Measurements from ENCODE around the gene SCYGR5. TPM values are rescaled to one million over a fixed set of nuclear protein-coding genes. Genes with fewer than 3 reads are reported as not detected.

The SCYGR5 gene
- total RNA-seq, 4 donors from 2014 or later, result not detected

- intact Hi-C loops (cut with DNase I), result no loop called here
These were observed 38.8 kb upstream of the SCYGR5 start for GRCh38 chr2:227627769-227628168.

GRCh38 chr2:227629435-227629834 is 37.2 kb upstream of the SCYGR5 start:
- WGBS, 2 donors, result 68 to 70% methylated on average over 7 of the region's 7 CpGs
- intact Hi-C loops (cut with DNase I), result no loop called here
- Histone ChIP-seq H3K4me1 (no peaks in the 10 kb centered on the region), H3K27me3 (peaks cover 0 to 8% (median 0%) of the 10 kb centered on the region in 4 donors), H3K4me3 (no peak overlapping the region), H3K27ac (no peak overlapping the region), H3K36me3 (no peaks in the 10 kb centered on the region), H3K9me3 (no peaks in the 10 kb centered on the region)
- no peak for TF ChIP-seq POLR2A (IDR thresholded peaks at IDR 0.05)
- no peak for TF ChIP-seq CTCF (IDR thresholded peaks at IDR 0.05)
- DNase-seq, result no peak

More at GRCh38 chr2:227627769-227628168, 38.8 kb upstream of the SCYGR5 start:
- Histone ChIP-seq H3K27ac (no peak overlapping the region), H3K36me3 (no peaks in the 10 kb centered on the region), H3K4me1 (no peaks in the 10 kb centered on the region), H3K4me3 (no peak overlapping the region), H3K9me3 (no peaks in the 10 kb centered on the region), H3K27me3 (peaks cover 0 to 8% (median 0%) of the 10 kb centered on the region in 4 donors)
- 82 to 84% methylated on average over 3 of the region's 3 CpGs for WGBS, 2 donors
- TF ChIP-seq POLR2A (IDR thresholded peaks at IDR 0.05) (no peak), CTCF (IDR thresholded peaks at IDR 0.05) (no peak)
- DNase-seq, result no peak

DNA sequence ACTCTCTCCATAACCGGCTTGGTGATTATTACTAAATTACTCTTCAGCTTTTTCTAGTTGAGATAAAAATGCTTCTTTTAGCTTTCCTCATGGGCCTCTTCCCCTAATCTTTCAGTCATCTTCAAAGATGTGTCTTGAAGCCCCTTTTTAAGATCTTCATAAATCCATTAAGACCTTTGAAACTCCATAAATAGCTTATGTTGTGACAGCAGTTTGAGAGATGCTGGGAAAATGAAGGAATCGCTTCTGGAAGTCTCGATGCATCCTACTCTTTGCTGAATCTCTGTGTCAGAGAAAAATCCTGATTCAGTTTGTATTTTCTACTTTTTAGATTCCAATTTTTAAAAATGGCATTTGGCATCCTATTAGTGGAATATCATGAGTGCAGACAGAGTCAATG is 36.3 kb upstream of the SCYGR5 start:
- H3K4me3 ChIP-seq, result no peak overlapping the region
- no peak for TF ChIP-seq CTCF (IDR thresholded peaks at IDR 0.05)
- no peak for TF ChIP-seq POLR2A (IDR thresholded peaks at IDR 0.05)
- DNase-seq, result no peak
- H3K4me1 ChIP-seq, result no peaks in the 10 kb centered on the region
- intact Hi-C loops (cut with DNase I), result no loop called here
- no peaks in the 10 kb centered on the region for H3K9me3 ChIP-seq
- no peaks in the 10 kb centered on the region for H3K36me3 ChIP-seq
- peaks cover 0 to 8% (median 0%) of the 10 kb centered on the region in 4 donors for H3K27me3 ChIP-seq
- WGBS, 2 donors, result 76 to 78% methylated on average over 3 of the region's 3 CpGs
- no peak overlapping the region for H3K27ac ChIP-seq

GRCh38 chr2:227632827-227633226 is 33.8 kb upstream of the SCYGR5 start:
- peaks cover 0 to 8% (median 0%) of the 10 kb centered on the region in 4 donors for H3K27me3 ChIP-seq
- no peak for TF ChIP-seq POLR2A (IDR thresholded peaks at IDR 0.05)
- TF ChIP-seq CTCF (IDR thresholded peaks at IDR 0.05), result no peak
- H3K36me3 ChIP-seq, result no peaks in the 10 kb centered on the region
- no peaks in the 10 kb centered on the region for H3K4me1 ChIP-seq
- H3K27ac ChIP-seq, result no peak overlapping the region
- H3K9me3 ChIP-seq, result no peaks in the 10 kb centered on the region
- 74 to 75% methylated on average over 6 of the region's 6 CpGs for WGBS, 2 donors
- no peak for DNase-seq
- no peak overlapping the region for H3K4me3 ChIP-seq
- intact Hi-C loops (cut with DNase I), result no loop called here

DNA sequence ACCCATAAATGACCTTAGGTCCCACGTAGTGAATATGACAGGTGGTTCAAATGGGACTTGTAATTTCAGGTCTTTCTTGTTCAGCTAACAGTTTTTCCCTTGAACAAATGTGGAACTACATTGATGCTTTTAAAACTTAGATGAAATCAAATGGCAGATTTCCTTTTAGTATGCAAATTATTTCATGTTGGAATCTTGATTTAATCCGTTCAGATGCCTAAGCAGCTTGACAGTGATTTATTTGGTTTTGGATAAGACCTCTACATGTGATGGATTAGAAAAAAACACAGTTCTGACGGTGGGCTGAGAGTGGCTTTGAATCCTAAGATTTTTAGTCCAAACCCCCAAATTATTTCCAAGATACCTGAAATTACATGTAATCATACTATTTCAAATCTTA is 32.4 kb upstream of the SCYGR5 start:
- DNase-seq, result no peak
- Histone ChIP-seq H3K9me3 (no peaks in the 10 kb centered on the region), H3K4me3 (no peak overlapping the region), H3K36me3 (no peaks in the 10 kb centered on the region), H3K27ac (no peak overlapping the region), H3K4me1 (no peaks in the 10 kb centered on the region), H3K27me3 (peaks cover 0 to 4% (median 0%) of the 10 kb centered on the region in 4 donors)
- TF ChIP-seq CTCF (IDR thresholded peaks at IDR 0.05), result no peak
- TF ChIP-seq POLR2A (IDR thresholded peaks at IDR 0.05), result no peak
- WGBS, 2 donors, result 47 to 49% methylated on average over 3 of the region's 3 CpGs
- intact Hi-C loops (cut with DNase I), result no loop called here
